ENCODE results near the gene FCN1.
"Not testable (repeated sequence)": the region's sequence is repeated elsewhere in the genome, so short reads cannot be mapped to it uniquely, and the experiment has no call there.

The FCN1 gene

DNA sequence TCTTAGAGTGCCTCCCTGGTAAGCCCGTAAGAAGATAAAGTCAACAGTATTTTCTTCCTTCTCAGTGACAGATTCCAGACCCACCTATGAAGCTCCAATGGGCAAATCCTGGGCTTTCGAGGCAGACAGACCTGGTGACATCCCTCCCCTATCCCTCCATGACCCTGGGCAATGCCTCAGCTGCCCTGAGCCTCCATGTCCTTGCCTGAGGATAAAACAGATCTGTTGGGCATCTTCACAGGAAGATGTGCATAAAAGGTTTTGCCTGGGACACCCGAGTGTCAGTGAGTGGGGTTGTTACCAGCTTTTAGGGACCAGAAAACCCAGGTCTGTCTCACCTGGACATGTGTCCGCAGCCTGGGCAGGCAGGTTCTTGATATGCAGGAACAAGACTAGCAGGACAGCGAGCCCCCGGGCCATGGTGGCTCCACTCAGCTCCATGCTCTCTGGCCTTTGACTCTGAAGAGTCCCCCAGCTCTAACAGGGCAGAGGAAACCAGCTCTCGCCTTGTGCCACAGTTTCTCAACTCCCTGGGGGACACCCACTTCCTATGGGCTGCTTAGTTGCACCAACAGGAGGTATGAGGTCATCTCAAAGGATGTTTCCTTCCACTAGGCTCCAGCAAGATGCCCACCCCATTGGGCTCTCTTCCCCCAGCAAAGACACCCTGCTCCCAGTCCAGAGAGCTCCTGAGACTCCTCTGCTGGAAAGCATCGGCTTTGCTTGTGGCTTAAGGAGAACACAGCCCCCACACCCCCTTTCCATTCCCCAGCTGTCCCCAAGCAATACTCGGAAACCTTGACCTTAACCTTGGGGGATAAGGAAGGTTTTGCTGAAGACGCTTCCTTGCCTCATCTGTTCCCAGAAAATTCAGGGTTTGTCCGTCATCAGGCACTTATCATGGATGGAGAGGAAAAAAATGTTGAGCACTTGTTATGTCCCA lies at the start of gene FCN1:
TSS of gene FCN1 (minus strand) at position 482 of the 943 bp plus-strand sequence. CDS start at position 441, 41 bp downstream.
- no peak for DNase-seq

DNA sequence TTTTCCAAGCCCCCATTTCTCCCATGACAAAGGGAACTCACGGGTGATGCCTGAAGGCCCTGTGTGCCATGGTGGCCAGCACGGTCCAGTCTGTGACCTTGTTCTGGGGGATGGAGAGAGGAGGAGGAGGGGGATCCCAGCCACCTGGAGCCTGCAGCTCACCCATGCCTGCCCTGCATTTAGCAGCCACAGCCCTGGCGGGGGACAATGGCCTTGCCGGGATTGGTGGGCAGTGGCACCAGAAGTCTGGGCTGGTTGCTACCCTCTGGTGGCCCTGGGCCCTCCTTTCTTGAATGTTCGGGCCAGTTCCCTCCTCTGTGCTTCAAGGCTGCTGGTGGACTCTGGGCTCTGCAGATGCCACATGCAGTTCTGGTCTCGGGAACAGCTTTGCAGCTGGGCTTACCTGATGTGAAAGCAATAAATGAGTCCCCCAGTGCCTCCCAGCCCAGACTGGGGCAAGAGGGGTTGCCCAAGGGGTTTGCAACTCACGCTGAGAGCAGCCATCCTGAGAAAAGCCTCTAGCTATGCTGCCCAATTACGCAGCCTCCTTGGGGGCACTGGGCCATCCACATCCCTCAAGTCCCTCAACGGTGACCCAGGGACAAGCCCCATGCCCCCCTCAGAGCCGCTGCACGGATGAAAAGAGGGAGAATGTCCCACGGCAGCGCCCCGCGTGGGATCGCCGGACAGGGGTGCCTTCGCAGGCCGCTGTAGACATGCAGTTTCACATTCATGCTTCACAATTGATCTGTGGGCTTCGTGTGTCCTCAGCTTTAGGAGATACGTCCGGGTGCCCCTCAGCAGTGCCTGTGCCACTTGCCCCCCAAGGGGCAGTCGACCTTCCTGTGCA lies 49.2 kb upstream of the FCN1 start:
- DNase-seq = no peak

DNA sequence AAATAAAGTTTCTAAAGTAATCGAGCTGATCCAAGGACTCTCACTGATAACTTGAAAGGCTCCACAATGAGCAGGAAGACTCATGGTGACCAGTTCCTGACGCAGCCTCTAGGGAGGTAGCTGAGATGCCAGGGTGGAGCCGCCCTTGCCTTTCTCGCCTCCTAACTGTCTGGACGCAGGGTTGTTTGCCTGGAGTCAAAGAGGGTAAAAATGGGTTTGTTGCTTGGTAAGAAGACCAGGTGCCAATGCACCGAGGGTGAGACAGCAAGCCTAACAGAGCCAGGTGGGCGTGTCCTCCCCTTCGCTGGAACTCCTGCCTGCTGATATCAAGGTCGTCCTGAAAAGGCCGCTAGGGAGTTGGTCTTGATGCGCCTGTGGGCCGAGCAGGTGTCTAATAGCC lies 48.6 kb upstream of the FCN1 start:
- no peak for DNase-seq

DNA sequence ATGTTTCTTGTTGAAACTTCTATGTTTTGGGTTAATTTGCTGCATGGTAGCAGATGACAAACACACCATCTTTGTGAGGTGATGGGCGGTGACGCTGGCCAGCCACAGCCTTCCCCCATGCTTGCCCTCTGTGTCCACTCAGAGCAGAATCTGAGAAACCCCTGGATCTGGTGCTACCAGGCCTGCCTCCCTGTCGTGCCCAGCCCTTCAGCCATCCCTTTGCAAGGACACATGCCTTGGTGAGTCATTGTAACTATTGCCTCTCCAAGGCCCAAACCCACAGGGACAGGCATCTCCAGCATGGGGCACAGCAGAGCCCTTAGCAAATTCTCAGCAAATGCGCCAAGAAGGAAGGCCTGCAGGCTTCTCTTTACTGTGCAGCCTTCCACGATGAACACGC lies 48.1 kb upstream of the FCN1 start:
- no peak for DNase-seq

DNA sequence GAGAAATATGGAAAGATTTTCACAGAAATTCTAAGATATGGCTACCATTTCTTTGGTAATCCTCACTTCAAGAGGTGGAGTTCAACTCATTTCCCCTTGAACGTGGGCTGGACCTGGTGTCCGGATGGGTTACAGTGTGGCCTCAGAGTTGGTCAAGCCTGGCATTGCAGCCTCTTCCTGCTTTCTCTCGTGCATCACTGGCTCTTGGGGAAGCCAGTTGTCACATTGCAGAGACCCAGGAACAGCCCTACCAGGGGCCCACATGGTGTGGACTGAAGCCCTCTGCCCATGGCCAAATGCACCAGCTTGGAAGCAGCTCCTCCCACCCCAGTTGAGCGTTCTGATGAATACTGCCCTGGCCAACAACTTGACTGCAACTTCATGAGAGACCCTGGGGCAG lies 47.7 kb upstream of the FCN1 start:
- no peak for DNase-seq

DNA sequence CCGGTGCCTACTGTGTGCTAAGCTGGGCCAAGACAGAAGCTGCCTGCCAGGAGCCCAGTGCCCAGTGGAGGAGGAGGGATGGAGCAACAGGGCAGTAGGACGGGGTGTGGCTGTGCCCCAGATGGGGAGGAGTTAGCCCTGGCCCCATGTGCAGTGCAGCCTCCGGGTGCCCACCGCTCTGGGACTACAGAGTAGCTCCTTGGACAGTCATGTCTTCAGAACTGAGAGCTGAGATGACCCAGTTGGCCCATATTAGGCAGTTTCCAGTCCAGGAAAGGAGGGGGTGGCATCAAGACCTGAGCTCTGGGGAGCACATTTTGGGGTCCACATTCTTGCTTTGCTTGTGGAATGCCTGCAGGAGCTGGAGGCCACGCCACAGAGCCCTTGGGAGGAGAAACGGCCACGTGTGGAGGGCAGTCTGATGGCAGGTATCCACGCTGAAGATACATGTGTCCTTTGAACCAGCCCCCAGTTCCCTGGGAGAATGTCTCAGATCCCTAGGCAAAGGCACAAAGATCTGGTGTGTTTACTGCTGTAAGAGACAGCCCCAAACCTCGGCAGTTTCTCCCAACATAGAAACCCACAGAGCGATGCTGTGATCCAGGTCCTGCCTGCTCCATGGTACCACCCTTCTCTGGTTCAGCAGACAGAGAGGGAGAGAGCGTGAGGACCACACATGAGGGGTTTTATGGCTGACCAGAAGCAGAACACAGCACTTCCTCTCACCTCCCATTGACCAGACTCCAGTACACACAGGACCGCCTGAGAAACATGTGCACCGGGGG lies 46.8 kb upstream of the FCN1 start:
- no peak for DNase-seq

DNA sequence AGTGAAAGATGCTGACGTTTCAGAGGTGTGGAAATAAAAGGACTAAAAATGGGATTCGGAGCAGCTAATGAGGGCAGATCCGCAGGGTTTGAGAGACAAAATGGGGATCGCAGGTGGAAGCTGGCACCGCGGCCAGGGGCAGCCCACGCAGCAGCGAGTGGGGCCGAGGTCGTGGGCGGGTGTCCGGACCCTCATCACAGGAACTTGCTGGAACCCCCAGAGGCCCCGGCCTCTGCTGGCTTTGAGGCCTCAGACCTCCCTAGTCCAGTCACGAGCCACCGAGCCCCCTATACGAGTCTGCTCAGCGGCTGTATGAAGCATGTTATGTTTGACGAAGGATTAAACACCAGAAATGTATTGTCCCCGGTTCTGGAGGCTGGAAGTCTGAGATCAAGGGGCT lies 45.8 kb upstream of the FCN1 start:
- DNase-seq = no peak

DNA sequence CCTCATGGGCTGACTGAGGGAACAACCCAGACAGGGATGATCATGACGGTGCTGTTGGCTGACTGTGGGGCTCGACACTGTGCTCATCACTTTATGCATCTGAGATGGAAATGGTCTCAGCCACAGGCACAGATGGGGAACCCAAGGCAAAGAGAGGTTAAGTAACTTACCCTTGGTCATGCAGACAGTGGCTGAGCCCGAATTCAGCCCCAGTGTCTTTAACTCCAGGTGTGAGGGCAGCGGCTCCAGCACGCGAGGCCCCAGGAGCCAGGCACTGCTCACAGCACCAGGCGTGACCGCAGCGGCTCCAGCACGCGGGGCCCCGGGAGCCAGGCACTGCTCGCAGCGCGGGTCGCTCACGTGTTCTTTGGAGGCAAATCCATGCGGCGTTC lies 45.3 kb upstream of the FCN1 start:
- DNase-seq = no peak

DNA sequence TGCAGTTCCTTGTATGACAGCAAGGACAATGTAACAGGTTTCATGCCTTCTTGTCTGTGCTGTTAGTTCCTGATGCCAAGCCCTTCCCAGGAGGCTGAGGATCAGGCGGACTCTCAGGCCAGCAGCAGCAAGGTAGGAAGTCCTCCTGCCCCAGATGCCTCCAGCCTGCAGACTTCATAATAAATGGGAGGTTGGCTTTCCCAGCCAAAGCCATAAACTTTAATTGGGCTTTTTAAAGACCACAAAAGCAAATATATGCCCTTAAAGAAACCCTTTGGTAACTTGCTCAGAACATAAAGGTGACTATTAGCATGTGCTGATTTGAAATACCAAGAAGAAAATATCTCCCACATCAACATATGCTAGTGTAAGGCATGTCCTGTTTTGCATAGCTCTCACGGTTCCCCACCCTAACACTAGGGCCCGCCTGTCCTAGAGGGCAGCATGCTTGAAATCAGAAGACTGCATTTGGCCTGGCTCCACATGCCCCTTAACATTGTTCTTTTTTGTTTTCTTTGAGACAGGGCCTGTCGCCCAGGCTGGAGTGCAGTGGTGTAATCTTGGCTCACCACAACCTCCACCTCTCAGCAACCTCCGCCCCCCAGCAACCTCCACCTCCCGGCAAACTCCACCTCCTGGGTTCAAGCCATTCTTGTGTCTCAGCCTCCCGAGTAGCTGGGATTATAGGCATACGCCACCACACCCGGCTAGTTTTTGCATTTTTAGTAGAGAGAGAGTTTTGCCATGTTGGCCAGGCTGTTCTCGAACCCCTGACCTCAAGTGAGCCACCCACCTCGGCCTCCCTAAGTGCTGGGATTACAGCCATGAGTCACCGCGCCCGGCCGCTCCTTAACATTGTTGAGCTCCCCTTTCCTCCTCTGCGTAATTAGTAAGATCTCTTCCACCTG lies 44.6 kb upstream of the FCN1 start:
- DNase-seq = no peak

DNA sequence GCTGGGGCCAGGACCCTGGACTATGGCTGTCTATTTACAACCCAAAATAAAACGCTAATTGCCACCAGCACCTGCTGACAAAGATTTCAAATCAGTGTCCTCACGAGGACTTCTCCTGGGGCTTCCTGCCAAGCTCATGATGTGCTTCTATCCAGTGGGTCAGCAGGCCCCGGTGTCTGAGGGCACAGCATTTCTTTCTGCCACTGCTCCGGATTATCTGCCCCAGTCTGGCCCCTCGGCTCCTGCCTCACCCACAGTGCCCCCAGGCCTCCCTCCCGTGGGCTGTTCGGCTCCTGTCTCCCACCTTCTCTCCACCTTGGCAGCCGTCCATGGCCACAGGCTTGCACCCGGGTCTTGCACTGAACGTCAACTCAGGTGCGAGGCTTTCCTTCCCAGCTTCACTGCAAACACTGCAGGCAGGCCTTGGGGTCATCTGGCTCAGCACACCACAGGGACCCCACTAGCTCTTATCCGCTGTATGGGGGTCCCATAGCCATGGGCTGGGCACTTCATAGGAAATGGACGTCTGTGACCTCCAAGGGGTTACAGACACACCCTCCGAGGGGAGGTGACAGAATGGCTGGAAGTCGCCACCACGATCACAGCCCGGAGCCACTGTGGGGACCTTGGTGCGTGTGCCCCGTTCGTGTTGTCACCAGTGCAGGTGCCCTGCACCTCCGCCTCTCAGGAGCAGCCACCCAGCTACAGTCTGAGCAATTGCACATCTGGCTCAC lies 43.8 kb upstream of the FCN1 start:
- no peak for DNase-seq

DNA sequence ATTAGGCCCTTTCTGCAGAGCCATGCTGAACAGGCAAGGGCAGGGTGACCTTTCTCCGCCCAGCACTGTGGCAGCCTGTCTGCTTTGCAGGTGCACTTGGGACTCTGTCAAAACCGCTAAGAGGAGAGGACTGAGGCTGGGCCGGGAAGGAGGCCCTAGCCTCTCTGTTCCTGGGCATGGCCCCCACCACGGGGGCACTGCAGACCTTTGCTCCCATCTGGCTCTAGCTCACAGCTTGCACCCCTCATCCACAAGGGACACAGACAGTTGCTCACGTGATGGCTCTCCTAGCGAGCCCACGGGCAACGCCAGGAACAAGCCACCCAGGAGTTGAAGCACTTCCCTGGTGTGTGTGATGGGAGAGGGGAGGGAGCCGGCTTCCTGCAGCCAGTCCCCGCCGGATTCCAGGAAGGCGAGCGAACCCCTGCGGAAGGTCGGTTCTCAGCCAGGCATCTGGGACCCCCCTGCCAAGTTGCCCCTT lies 43.0 kb upstream of the FCN1 start:
- no peak for DNase-seq

DNA sequence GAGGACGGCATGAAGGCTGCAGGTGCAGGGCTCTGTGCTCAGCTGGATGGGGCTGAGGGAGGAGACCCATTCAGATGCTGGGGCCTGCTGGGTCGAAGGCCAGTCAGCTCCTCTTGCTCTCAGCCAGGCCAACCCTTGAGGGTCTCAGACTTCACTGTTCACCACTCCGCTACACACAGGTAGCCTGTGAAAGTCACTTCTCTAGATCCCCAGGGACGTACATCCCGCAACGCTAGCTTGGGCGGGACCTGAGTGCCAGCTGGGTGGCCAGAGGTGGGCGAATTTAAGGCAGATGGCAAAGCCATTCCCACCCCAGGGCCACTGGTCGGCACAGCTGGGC lies 42.2 kb upstream of the FCN1 start:
- no peak for DNase-seq

DNA sequence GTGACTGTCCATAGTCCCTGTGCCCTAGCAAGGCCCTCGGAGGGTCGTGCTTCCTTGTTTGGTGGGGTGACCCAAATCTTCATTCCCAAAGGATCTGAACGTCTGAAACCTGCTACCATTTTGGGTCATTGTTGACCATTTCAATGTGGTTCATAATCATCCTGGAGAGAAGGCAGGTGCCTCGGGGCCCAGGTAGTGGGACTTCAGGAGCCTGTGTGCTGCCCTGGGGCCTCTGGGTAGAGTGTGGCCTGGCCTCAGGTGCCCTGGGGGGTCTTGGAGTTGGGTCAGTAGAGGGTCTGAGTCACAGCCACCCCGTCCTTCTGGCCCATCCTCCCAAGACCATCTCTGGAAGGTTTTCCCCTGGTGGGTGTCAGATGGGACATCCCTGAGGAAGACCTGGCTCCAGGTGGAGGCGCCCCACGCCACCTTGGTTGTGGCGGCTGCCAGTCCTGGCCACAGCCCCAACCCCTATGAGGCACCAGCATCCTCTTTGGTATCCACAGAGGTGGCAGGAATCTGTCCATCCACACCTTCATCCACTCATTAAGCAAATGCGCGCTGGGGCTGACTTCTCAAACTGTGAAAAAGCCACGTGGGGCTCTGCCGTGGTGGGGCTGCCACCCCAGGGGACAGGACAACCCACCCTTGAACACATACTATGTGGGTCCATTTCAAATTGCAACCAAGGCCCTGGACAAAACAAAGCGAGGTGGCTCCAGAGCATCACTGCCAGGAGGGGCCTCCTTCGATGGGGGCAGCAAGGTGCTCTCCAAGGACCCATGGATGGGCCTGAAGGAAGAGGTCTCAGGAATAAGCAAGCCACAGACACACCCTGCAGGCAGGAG lies 41.6 kb upstream of the FCN1 start:
- DNase-seq = no peak

DNA sequence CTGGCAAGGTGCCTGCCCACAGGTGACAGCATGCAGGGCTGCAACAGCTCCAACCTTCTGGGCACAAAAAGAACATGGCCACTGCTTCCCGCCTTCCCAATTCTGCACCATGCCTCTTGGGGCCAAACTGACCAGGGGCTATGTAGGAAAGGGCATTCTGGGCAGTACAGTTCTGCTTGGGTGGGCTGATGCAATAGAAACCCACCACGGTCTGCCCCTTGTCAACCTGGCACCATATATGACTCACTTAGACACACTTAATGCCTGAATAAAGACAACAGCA lies 40.2 kb upstream of the FCN1 start:
- no peak for DNase-seq

DNA sequence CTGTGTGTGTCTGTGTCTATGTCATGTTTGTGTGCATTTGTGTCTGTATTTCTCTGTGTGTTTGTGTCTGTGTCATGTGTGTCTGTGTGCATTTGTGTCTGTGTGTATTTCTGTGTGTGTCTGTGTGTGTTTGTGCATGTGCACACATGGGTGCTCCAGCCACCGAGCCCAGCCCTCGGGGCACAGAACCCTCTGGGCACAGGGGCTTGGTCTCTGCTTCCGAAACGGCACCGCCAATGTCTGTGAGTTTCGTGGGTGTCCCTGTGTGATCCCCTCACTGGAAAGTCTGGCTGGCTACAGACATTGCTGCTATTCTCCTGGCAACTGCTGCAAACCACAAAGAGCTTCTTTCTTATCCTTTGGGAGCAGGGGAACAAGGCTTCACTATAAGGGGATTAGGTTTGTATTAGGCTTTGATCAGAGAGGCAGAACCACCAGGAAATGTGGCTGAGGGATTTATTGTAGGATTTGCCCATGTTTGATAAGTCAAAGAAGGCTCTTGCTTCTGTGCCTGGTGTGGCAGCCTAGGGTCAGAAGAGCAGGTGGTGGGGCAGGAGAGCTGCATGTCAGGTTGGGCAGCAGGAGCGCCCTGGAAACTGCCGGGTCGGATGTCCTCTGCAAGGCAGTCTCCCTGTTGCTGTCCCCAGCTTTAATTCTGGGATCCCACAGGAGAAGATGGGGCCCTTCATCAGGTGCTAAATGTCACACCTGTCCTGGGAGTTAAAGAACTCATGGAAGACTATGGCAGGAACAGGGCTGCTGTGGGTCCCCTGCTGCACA lies 39.6 kb upstream of the FCN1 start:
- DNase-seq = no peak

DNA sequence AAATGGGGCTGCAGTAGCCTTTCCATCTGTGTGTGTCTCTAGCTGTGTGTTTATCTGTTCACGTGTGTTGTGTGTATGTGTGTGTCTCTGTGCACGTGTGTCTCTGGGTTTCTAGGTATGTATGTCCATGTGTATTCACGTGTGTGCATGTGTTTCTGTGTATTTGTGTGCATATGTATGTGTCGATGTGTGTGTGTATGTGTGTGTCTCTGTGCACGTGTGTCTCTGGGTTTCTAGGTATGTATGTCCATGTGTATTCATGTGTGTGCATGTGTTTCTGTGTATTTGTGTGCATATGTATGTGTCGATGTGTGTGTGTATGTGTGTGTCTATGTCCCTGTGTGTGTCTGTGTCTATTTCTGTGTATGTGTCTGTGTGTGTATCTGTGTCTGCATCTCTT lies 38.7 kb upstream of the FCN1 start:
- DNase-seq = not testable (repeated sequence)

DNA sequence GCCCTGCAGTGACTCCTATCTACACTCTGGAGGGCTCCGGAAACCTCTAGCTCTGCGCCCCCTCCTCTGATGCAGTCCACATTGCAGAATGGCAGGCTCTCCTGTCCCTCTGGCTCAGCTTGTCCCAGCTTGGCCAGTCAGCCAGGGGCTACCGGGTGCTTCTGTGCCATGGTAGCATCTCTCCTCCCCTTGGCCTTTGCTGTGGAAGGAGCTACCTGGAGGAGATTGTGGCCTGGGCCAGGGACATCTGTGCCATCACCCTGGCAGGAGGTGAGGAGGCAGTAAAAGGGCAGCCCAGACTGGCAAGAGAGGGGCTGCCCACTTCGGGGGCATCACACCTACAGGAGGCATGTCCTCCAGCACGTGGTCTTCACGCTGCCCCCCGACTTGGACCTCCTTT lies 38.1 kb upstream of the FCN1 start:
- no peak for DNase-seq

DNA sequence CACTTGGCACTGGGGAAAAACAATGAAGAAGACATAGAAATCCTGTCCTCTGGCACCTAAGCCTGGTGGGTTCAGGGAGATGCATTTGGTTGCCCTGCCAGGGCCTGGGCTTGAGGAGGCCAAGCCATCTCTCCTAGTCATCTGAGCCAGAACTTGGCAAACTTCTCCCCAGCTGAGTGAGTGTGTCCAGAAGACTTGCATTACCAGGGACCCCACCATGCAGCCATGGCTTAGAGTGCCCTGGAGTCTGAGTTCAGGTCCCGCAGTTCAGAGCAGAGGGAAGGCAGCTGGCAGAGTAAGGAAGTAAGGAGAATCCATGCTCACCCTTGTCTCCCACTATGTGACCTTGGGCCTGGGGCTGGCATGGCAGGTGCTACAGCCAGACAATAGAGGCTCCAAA lies 37.4 kb upstream of the FCN1 start:
- no peak for DNase-seq

DNA sequence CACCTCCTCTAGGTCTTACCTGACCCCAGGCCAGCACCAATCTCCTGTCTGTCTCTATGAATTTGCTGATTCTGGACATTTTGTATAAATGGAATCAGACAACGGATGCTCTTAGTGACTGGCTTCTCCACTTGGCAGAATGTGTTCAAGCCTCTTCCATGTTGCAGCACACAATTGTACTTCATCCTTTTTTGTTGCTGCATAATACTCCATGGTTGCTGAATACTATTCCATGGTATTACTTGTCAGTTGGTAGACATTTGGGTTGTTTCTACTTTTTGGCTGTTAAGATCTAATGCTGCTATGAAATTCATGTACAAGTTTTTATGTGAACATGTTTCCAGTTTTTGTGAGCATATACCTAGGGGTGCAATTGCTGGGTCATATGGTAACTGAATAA lies 34.3 kb upstream of the FCN1 start:
- no peak for DNase-seq

DNA sequence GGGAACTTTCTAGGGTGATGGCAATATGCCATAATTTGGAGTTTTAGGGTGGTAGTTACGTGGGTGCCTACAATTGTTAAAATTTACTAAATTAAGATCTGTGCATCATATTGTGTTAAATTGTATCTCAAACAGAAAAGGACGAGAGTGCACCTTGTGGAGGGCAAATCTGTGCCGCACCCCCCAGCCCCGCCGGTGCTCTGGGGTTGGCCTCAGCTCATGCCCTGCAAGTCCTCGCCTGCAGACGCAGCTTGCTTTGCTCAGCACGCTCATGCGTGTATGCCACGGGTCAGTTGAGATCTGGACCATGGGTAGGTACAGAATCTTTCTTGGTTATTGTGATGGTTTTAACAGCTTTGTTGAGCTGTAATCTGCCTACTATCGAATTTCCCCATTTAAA lies 33.7 kb upstream of the FCN1 start:
- no peak for DNase-seq

Measured in activated CD4-positive, alpha-beta T cell treated with anti-CD3 and anti-CD28 coated beads for 1 hour (primary cell).